SU-DHL-6 (cell line): ENCODE data around the gene ARFGAP3.

ENCODE experiments used
- CTCF ChIP-seq: fragments of 200-600 bp; sonication (generic); IDR thresholded peaks from one replicate; pipeline ENCODE4 v1.5.1; 2017; ENCODE audit warnings: antibody characterized with exemption, mild to moderate bottlenecking, low read length, moderate library complexity; ENCODE audit not compliant: insufficient read depth, poor library complexity, severe bottlenecking
- EZH2phosphoT487 ChIP-seq: fragments of 200-600 bp; sonication (generic), shearing (Covaris generic); conservative IDR thresholded peaks from 2 replicates; pipeline ENCODE4 v1.6.1; 2018; ENCODE audit warnings: mild to moderate bottlenecking, antibody characterized with exemption, low read length, moderate library complexity, mixed read lengths

- TF ChIP-seq CTCF (no peak), EZH2phosphoT487 (no peak)
These were observed 34.6 kb upstream of the ARFGAP3 start for GRCh38 chr22:42891696-42892095.
